AG08395 (cell line): Measurements from ENCODE around the gene ANKDD1B.
"Not testable (repeated sequence)": the region's sequence is repeated elsewhere in the genome, so short reads cannot be mapped to it uniquely, and the experiment has no call there.

Experiments
- DNase-seq: peaks from one replicate; pipeline ENCODE4 v3.0.0; 2012; ENCODE audit warnings: mixed read lengths, low spot score

ANKDD1B gene

GRCh38 chr5:75662061-75662460 lies 50.8 kb downstream of the ANKDD1B start:
- no peak for DNase-seq

GRCh38 chr5:75663579-75664284 lies 52.5 kb downstream of the ANKDD1B start:
- DNase-seq: no peak

- no peak for DNase-seq
Measured at GRCh38 chr5:75664979-75665378, 53.7 kb downstream of the ANKDD1B start.

GRCh38 chr5:75666801-75667200 lies 55.5 kb downstream of the ANKDD1B start:
- DNase-seq: no peak

GRCh38 chr5:75667586-75667985 lies 56.3 kb downstream of the ANKDD1B start:
- DNase-seq: no peak

GRCh38 chr5:75668445-75668844 lies 57.2 kb downstream of the ANKDD1B start:
- no peak for DNase-seq

GRCh38 chr5:75668977-75669689 lies 57.9 kb downstream of the ANKDD1B start:
- no peak for DNase-seq

- DNase-seq: no peak
Measured at GRCh38 chr5:75670577-75670976, 59.3 kb downstream of the ANKDD1B start.

GRCh38 chr5:75671506-75671905 lies 60.3 kb downstream of the ANKDD1B start:
- no peak for DNase-seq

GRCh38 chr5:75672616-75673015 lies 61.4 kb downstream of the ANKDD1B start:
- no peak for DNase-seq

- DNase-seq: no peak
Measured at GRCh38 chr5:75675783-75676182, 64.5 kb downstream of the ANKDD1B start.

- DNase-seq: no peak
Measured at GRCh38 chr5:75677607-75678006, 66.4 kb downstream of the ANKDD1B start.

- no peak for DNase-seq
Measured at GRCh38 chr5:75678155-75678554, 66.9 kb downstream of the ANKDD1B start.

- peak; percentile 32 for DNase-seq
Measured at GRCh38 chr5:75681125-75681830, 70.0 kb downstream of the ANKDD1B start.

- no peak for DNase-seq
Measured at GRCh38 chr5:75685141-75685540, 73.9 kb downstream of the ANKDD1B start.

- DNase-seq: no peak
Measured at GRCh38 chr5:75686480-75686879, 75.2 kb downstream of the ANKDD1B start.

- no peak for DNase-seq
Measured at GRCh38 chr5:75690669-75691068, 79.4 kb downstream of the ANKDD1B start.

- no peak for DNase-seq
Measured at GRCh38 chr5:75694781-75695180, 83.5 kb downstream of the ANKDD1B start.

GRCh38 chr5:75695472-75696351 lies 84.5 kb downstream of the ANKDD1B start:
- not testable (repeated sequence) for DNase-seq

- DNase-seq: no peak
Measured at GRCh38 chr5:75701856-75702255, 90.6 kb downstream of the ANKDD1B start.

GRCh38 chr5:75706016-75706415 lies 94.8 kb downstream of the ANKDD1B start:
- DNase-seq: no peak

- no peak for DNase-seq
Measured at GRCh38 chr5:75706775-75707174, 95.5 kb downstream of the ANKDD1B start.
